Karpas-422 (cell line): ENCODE measurements around the gene ADAMTS17. TPM values are rescaled to one million over a fixed set of nuclear protein-coding genes. Genes with fewer than 3 reads are reported as not detected.

Source experiments
- DNase-seq: peaks from one replicate; pipeline ENCODE4 v3.0.0-alpha.2; 2015
- H2AFZ ChIP-seq: fragments of 200-600 bp; sonication (generic); 2 replicates; pipeline ENCODE4 v1.6.1; 2014; ENCODE audit warnings: antibody characterized with exemption, low read length, mixed read lengths
- H3K27ac ChIP-seq: fragments of 200-600 bp; sonication (generic); 2 replicates; pipeline ENCODE4 v1.5.1; 2014; ENCODE audit warnings: mild to moderate bottlenecking, low read length, moderate library complexity
- H3K27me3 ChIP-seq: fragments of 200-600 bp; sonication (generic); 2 replicates; pipeline ENCODE4 v1.6.1; 2014; ENCODE audit warnings: low read length, mixed read lengths
- H3K36me3 ChIP-seq: fragments of 200-600 bp; sonication (generic); 2 replicates; pipeline ENCODE4 v1.6.1; 2014; ENCODE audit warnings: low read length, mixed read lengths; ENCODE audit not compliant: insufficient read depth
- H3K4me1 ChIP-seq: fragments of 200-600 bp; sonication (generic); 2 replicates; pipeline ENCODE4 v1.6.1; 2014; ENCODE audit warnings: mild to moderate bottlenecking, low read length, mixed read lengths
- H3K4me2 ChIP-seq: fragments of 200-600 bp; sonication (generic); 2 replicates; pipeline ENCODE4 v1.6.1; 2014; ENCODE audit warnings: low read length, low read depth, mild to moderate bottlenecking; ENCODE audit not compliant: poor library complexity, severe bottlenecking
- H3K4me3 ChIP-seq: fragments of 200-600 bp; sonication (generic); 2 replicates; pipeline ENCODE4 v1.5.1; 2014; ENCODE audit warnings: mild to moderate bottlenecking, antibody characterized with exemption, low read length, mixed read lengths
- H3K79me2 ChIP-seq: fragments of 200-600 bp; sonication (generic); 2 replicates; pipeline ENCODE4 v1.6.1; 2014; ENCODE audit warnings: mild to moderate bottlenecking, low read length, mixed read lengths
- H3K9ac ChIP-seq: fragments of 200-600 bp; sonication (generic); 2 replicates; pipeline ENCODE4 v1.6.0; 2014; ENCODE audit warnings: low read length
- H3K9me2 ChIP-seq: fragments of 200-600 bp; sonication (generic), shearing (Covaris generic); replicated peaks from 2 replicates; pipeline ENCODE4 v1.6.0; 2014; ENCODE audit warnings: mild to moderate bottlenecking, low read length, moderate library complexity; ENCODE audit not compliant: insufficient read depth
- H3K9me3 ChIP-seq: fragments of 300-700, 200-600 bp; sonication (generic); 2 replicates; pipeline ENCODE4 v1.6.1; 2014; ENCODE audit warnings: low read length, mixed read lengths
- H4K20me1 ChIP-seq: fragments of 200-600 bp; sonication (generic); 2 replicates; pipeline ENCODE4 v1.6.1; 2014; ENCODE audit warnings: mild to moderate bottlenecking, antibody characterized with exemption, low read length, low read depth; ENCODE audit not compliant: insufficient read depth
- total RNA-seq: library from RNA; depleted of rRNA; stranded (reverse); fragments of >200 nt; shearing (Covaris generic); gene quantifications from 2 replicates; pipeline ENCODE4 v1.2.3, GENCODE V29; 2014; ENCODE audit warnings: low replicate concordance

ADAMTS17 gene
- total RNA-seq, 1 experiment from 2014 or later, result not detected

- Histone ChIP-seq H3K79me2 (no peaks in the 10 kb centered on the region), H4K20me1 (no peaks in the 10 kb centered on the region), H3K9me3 (no peaks in the 10 kb centered on the region), H3K9me2 (no peaks in the 10 kb centered on the region), H3K4me3 (no peak overlapping the region), H3K4me1 (no peaks in the 10 kb centered on the region), H3K27me3 (no peaks in the 10 kb centered on the region), H2AFZ (no peak overlapping the region), H3K4me2 (no peak overlapping the region), H3K27ac (no peak overlapping the region), H3K36me3 (no peaks in the 10 kb centered on the region), H3K9ac (no peak overlapping the region)
- no peak for DNase-seq
These were observed 362.4 kb downstream of the ADAMTS17 start for GRCh38 chr15:99979371-99979770.

- Histone ChIP-seq H3K27me3 (no peaks in the 10 kb centered on the region), H3K9me3 (no peaks in the 10 kb centered on the region), H3K27ac (no peak overlapping the region), H3K9me2 (no peaks in the 10 kb centered on the region), H3K4me1 (no peaks in the 10 kb centered on the region), H3K79me2 (no peaks in the 10 kb centered on the region), H4K20me1 (no peaks in the 10 kb centered on the region), H3K9ac (no peak overlapping the region), H3K4me2 (no peak overlapping the region), H2AFZ (no peak overlapping the region), H3K4me3 (no peak overlapping the region), H3K36me3 (no peaks in the 10 kb centered on the region)
- no peak for DNase-seq
These were observed 363.3 kb downstream of the ADAMTS17 start for GRCh38 chr15:99978426-99978825.

- H3K27me3 ChIP-seq, result no peaks in the 10 kb centered on the region
- no peaks in the 10 kb centered on the region for H3K9me2 ChIP-seq
- H3K36me3 ChIP-seq, result no peaks in the 10 kb centered on the region
- no peaks in the 10 kb centered on the region for H3K4me1 ChIP-seq
- no peaks in the 10 kb centered on the region for H3K9me3 ChIP-seq
- H3K4me3 ChIP-seq, result no peak overlapping the region
- no peak overlapping the region for H3K9ac ChIP-seq
- no peak overlapping the region for H3K27ac ChIP-seq
- H3K4me2 ChIP-seq, result no peak overlapping the region
- DNase-seq, result no peak
- H4K20me1 ChIP-seq, result no peaks in the 10 kb centered on the region
- H3K79me2 ChIP-seq, result no peaks in the 10 kb centered on the region
- H2AFZ ChIP-seq, result no peak overlapping the region
These were observed 363.8 kb downstream of the ADAMTS17 start for GRCh38 chr15:99977929-99978328.

GRCh38 chr15:99976811-99977271, 364.9 kb downstream of the ADAMTS17 start:
- Histone ChIP-seq H3K79me2 (no peaks in the 10 kb centered on the region), H3K9ac (no peak overlapping the region), H3K4me2 (no peak overlapping the region), H3K36me3 (no peaks in the 10 kb centered on the region), H2AFZ (no peak overlapping the region), H3K4me3 (no peak overlapping the region), H3K27ac (no peak overlapping the region), H3K9me2 (no peaks in the 10 kb centered on the region), H3K27me3 (no peaks in the 10 kb centered on the region), H3K4me1 (no peaks in the 10 kb centered on the region), H3K9me3 (no peaks in the 10 kb centered on the region), H4K20me1 (no peaks in the 10 kb centered on the region)
- no peak for DNase-seq

- no peaks in the 10 kb centered on the region for H4K20me1 ChIP-seq
- H3K27me3 ChIP-seq, result no peaks in the 10 kb centered on the region
- no peaks in the 10 kb centered on the region for H3K9me2 ChIP-seq
- no peak for DNase-seq
- H2AFZ ChIP-seq, result no peak overlapping the region
- no peak overlapping the region for H3K4me3 ChIP-seq
- H3K9ac ChIP-seq, result no peak overlapping the region
- H3K4me1 ChIP-seq, result no peaks in the 10 kb centered on the region
- no peak overlapping the region for H3K27ac ChIP-seq
- no peak overlapping the region for H3K4me2 ChIP-seq
- H3K9me3 ChIP-seq, result no peaks in the 10 kb centered on the region
- no peaks in the 10 kb centered on the region for H3K79me2 ChIP-seq
- H3K36me3 ChIP-seq, result no peaks in the 10 kb centered on the region
These were observed 365.8 kb downstream of the ADAMTS17 start for GRCh38 chr15:99976000-99976399.

- Histone ChIP-seq H4K20me1 (no peaks in the 10 kb centered on the region), H3K27ac (no peak overlapping the region), H3K9me2 (no peaks in the 10 kb centered on the region), H3K4me1 (no peaks in the 10 kb centered on the region), H3K36me3 (no peaks in the 10 kb centered on the region), H2AFZ (no peak overlapping the region), H3K79me2 (no peaks in the 10 kb centered on the region), H3K27me3 (no peaks in the 10 kb centered on the region), H3K9me3 (no peaks in the 10 kb centered on the region), H3K9ac (no peak overlapping the region), H3K4me3 (no peak overlapping the region), H3K4me2 (no peak overlapping the region)
- no peak for DNase-seq
These were observed 367.5 kb downstream of the ADAMTS17 start for GRCh38 chr15:99974246-99974645.

GRCh38 chr15:99973351-99973750, 368.4 kb downstream of the ADAMTS17 start:
- Histone ChIP-seq H4K20me1 (no peaks in the 10 kb centered on the region), H3K36me3 (no peaks in the 10 kb centered on the region), H3K4me1 (no peaks in the 10 kb centered on the region), H2AFZ (no peak overlapping the region), H3K27ac (no peak overlapping the region), H3K9me2 (no peaks in the 10 kb centered on the region), H3K79me2 (no peaks in the 10 kb centered on the region), H3K27me3 (no peaks in the 10 kb centered on the region), H3K9ac (no peak overlapping the region), H3K4me2 (no peak overlapping the region), H3K9me3 (no peaks in the 10 kb centered on the region), H3K4me3 (no peak overlapping the region)
- no peak for DNase-seq

- no peaks in the 10 kb centered on the region for H3K27me3 ChIP-seq
These were observed 370.8 kb downstream of the ADAMTS17 start for GRCh38 chr15:99970891-99971430.

More at GRCh38 chr15:99970891-99971430, 370.8 kb downstream of the ADAMTS17 start:
- H3K4me2 ChIP-seq, result no peak overlapping the region
- DNase-seq, result no peak
- H3K79me2 ChIP-seq, result no peaks in the 10 kb centered on the region
- H3K4me3 ChIP-seq, result no peak overlapping the region
- H3K4me1 ChIP-seq, result no peaks in the 10 kb centered on the region
- no peaks in the 10 kb centered on the region for H3K9me3 ChIP-seq
- no peaks in the 10 kb centered on the region for H4K20me1 ChIP-seq
- no peaks in the 10 kb centered on the region for H3K36me3 ChIP-seq
- H3K9me2 ChIP-seq, result no peaks in the 10 kb centered on the region
- no peak overlapping the region for H3K27ac ChIP-seq
- H2AFZ ChIP-seq, result no peak overlapping the region
- H3K9ac ChIP-seq, result no peak overlapping the region
